H1 (cell line): ENCODE results near the gene CSNK1A1. TPM values are rescaled to one million over a fixed set of nuclear protein-coding genes. Genes with fewer than 3 reads are reported as not detected.

Experiments used
- TEAD4 ChIP-seq: IDR thresholded peaks from 2 replicates; pipeline ENCODE4 v1.6.1; 2012; ENCODE audit warnings: low read depth, low read length, inconsistent platforms, mixed read lengths
- polyA plus RNA-seq, 7 experiments: library from polyadenylated mRNA; depleted of rRNA in 3 of 7; stranded (reverse) in 5 of 7; unstranded in 2 of 7; fragments of >200 nt in 5 of 7; fragments of 200-250 nt in 2 of 7; gene quantifications; 1 replicate in 5 of 7; 2 replicates in 1 of 7; 4 replicates in 1 of 7; pipeline versions ENCODE4 v1.2.1 to v1.2.3, GENCODE V29; 2011 to 2013; ENCODE audit warnings: missing spikeins in 2 of 7, mixed read lengths in 2 of 7
- total RNA-seq: library from RNA; stranded (reverse); fragmentation: NEBNext Ultra II Directional; extraction: Animal tissue kit (Norgen Biotek cat#: 25700); gene quantifications from 2 replicates; pipeline ENCODE4 v1.2.1, GENCODE V29; 2021

The CSNK1A1 gene
- total and polyA plus RNA-seq, 2 of the 8 experiments (the other 6 are each of a cell fraction or from before 2014, with no cell fraction given) = 61.2 to 244 TPM

DNA sequence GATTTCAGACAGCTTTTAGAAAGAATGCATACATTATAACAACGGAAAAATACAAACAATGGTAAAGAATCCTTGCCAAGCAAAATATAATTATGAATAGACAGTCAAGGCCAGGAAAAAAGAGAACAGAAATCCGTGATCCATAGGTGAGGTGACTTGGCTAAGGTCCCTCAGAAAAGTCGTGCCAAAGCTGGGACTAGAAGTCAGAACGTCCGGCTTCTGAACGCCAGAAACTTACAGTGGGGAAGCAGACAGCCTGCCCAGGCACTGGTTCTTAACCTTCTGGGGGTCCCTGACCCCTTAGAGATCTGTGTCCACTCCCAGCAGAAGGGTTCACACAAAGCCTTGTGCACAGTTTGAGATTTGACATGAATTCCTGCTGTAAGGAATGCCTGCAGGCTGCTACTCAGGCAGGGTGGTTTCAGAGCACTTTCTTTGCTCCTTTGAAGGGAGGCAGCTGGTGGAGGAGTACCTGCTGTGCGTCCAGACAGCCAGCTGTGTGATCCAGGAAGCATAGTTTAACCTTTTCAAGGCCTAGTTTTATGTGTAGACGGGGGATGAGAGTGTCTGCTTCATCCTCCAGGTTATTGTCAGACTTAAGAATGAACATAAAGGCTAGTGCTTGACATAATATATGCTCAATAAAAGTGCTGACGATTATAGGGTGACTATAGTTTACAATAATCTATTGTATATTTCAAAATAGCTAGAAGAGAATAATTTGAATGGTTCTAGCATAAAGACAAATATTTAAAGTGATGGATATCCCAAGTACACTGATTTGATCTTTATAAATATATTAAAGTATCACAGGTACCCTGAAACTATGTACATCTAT is 30.9 kb upstream of the CSNK1A1 start (continued):
- TF ChIP-seq TEAD4 = 0 out of 2 replicates have a peak, but pooled peaks have one; percentile 61
